Tibial nerve (tissue), 4 donors: ENCODE results near the gene TBC1D14. TPM values are rescaled to one million over a fixed set of nuclear protein-coding genes. Genes with fewer than 3 reads are reported as not detected.
"Not testable (repeated sequence)": the region's sequence is repeated elsewhere in the genome, so short reads cannot be mapped to it uniquely, and the experiment has no call there.

Source experiments
- DNase-seq, 2 donors: peaks; one replicate each; pipeline ENCODE4 v3.0.0-alpha.2; 2019; ENCODE audit warnings: low spot score in 2 of 2
- H3K27ac ChIP-seq, 4 donors: fragments of 200-600 bp; sonication (generic) in 3 of 4; one replicate each; pipeline ENCODE4 v1.5.1; 2017 to 2019; ENCODE audit warnings: mild to moderate bottlenecking in 1 of 4
- H3K27me3 ChIP-seq, 2 donors: fragments of 200-600 bp; sonication (generic) in 1 of 2; one replicate each; pipeline versions ENCODE4 v1.5.1 to v1.6.0; 2017 to 2019
- H3K36me3 ChIP-seq, 3 donors: fragments of 200-600 bp; sonication (generic); one replicate each; pipeline ENCODE4 v1.5.1; 2018 to 2019
- H3K4me1 ChIP-seq, 4 donors: fragments of 200-600 bp; sonication (generic) in 3 of 4; one replicate each; pipeline ENCODE4 v1.5.1; 2017 to 2019
- H3K4me3 ChIP-seq, 4 donors: fragments of 200-600 bp; sonication (generic) in 3 of 4; one replicate each; pipeline ENCODE4 v1.5.1; 2017 to 2019; ENCODE audit warnings: mild to moderate bottlenecking in 1 of 4, moderate library complexity in 1 of 4
- H3K9me3 ChIP-seq, 4 donors: fragments of 200-600 bp; sonication (generic) in 3 of 4; one replicate each; pipeline ENCODE4 v1.5.1; 2017 to 2019
- CTCF ChIP-seq, 5 experiments: fragments of 200-600 bp in 3 of 5; fragments of 450-650 bp in 2 of 5; sonication (generic) in 3 of 5; IDR thresholded peaks; one replicate each; pipeline ENCODE4 v1.5.1; 2016 to 2019; ENCODE audit warnings: antibody characterized with exemption in 5 of 5, mild to moderate bottlenecking in 3 of 5, moderate library complexity in 2 of 5
- EP300 ChIP-seq, 2 donors: sonication (generic); formaldehyde crosslinking; IDR thresholded peaks; one replicate each; pipeline ENCODE4 v1.6.1; 2017; ENCODE audit warnings: antibody characterized with exemption in 2 of 2, mild to moderate bottlenecking in 1 of 2
- POLR2A ChIP-seq, 2 donors: fragments of 450-650 bp; IDR thresholded peaks; one replicate each; pipeline ENCODE4 v1.6.1; 2017; ENCODE audit warnings: antibody characterized with exemption in 2 of 2, mild to moderate bottlenecking in 2 of 2, moderate library complexity in 2 of 2
- WGBS, 2 donors: methylation state at CpG; one replicate each; pipeline ENCODE4 v1.1.5; 2018; 5-methylcytosine and 5-hydroxymethylcytosine counted together
- total RNA-seq, 4 donors: library from RNA; depleted of rRNA; stranded (reverse); fragments of >200 nt; gene quantifications; one replicate each; pipeline ENCODE4 v1.1.0, GENCODE V29; 2016

TBC1D14 gene
- total RNA-seq, 4 donors from 2014 or later = 46.9 to 65.7 (median 51.3) TPM

DNA sequence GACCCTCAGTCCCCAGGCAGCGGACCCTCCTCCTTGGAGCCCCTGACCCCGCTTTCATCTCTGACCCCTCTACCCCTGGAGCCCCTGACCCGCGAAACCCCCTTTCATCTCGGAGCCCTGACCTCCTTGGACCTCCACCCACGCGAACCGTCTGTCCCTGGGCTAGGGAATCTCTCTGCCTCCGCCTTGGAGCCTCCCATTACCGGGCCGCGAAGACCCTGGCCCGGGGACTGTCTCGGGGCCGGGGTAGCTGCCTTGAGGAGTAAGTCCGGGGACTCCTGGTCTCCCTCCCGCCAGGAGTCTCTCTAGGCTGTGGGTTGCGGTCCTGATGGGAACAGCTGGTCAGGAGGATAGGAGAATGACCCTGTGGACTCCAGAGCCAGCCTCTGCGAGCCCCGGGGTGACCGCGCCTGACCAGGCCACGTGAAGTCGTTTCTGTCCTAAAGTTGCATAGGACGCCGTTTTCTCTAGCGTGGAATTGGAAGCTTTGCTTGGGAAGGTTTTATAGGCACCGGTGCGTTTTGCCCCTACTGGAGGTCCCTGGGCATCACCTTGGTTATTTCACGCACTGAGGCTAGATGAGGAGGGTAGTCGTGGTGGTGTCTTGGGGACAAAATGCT, 824 bp downstream of the TBC1D14 start:
- Histone ChIP-seq H3K4me1 (peaks cover 0 to 65% (median 16%) of the 10 kb centered on the region in 4 donors), H3K36me3 (no peaks in the 10 kb centered on the region), H3K9me3 (no peaks in the 10 kb centered on the region), H3K4me3 (peak overlapping the region; percentile 82 to 94 (median 84)), H3K27me3 (no peaks in the 10 kb centered on the region), H3K27ac (peak overlapping the region; percentile 55 to 100 (median 88))
- TF ChIP-seq EP300 (IDR thresholded peaks at IDR 0.05) (no peak), CTCF (IDR thresholded peaks at IDR 0.05) (no peak), POLR2A (IDR thresholded peaks at IDR 0.05) (no peak)
- DNase-seq = no peak
- 14 to 18% methylated on average over 31 of the region's 31 CpGs for WGBS, 2 donors

- TF ChIP-seq CTCF (IDR thresholded peaks at IDR 0.05) (no peak), EP300 (IDR thresholded peaks at IDR 0.05) (no peak), POLR2A (IDR thresholded peaks at IDR 0.05) (no peak)
- 87 to 91% methylated on average over 15 of the region's 15 CpGs for WGBS, 2 donors
- DNase-seq = no peak
- H3K36me3 ChIP-seq = no peaks in the 10 kb centered on the region
- no peaks in the 10 kb centered on the region for H3K9me3 ChIP-seq
- peak overlapping the region; percentile 55 to 100 (median 88) for H3K27ac ChIP-seq
- H3K4me1 ChIP-seq = peaks cover 0 to 71% (median 19%) of the 10 kb centered on the region in 4 donors
- peak overlapping the region; percentile 82 to 94 (median 84) for H3K4me3 ChIP-seq
- H3K27me3 ChIP-seq = no peaks in the 10 kb centered on the region
Observed at GRCh38 chr4:6910960-6911874, 1.6 kb downstream of the TBC1D14 start.

DNA sequence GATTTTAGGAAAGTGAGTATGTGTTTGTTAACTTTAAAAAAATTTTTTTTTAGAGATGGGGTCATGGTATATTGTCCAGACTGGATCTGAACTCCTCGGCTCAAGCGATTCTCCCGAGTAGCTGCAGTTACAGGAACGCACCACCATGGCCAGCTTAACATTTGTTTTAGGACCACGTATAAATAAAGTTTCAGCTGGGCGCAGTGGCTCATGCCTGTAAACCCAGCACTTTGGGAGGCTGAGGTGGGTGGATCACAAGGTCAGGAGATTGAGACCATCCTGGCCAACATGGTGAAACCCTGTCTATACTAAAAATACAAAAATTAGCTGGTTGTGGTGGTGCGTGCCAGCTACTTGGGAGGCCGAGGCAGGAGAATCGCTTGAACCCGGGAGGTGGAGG, 2.3 kb downstream of the TBC1D14 start:
- Histone ChIP-seq H3K4me1 (peaks cover 0 to 78% (median 26%) of the 10 kb centered on the region in 4 donors), H3K27ac (peak overlapping the region in 1 of 4 donors; percentile 44), H3K4me3 (peak overlapping the region in 1 of 4 donors; percentile 94)
- H3K36me3 ChIP-seq, H3K27me3 ChIP-seq, H3K9me3 ChIP-seq, DNase-seq: not testable (repeated sequence)
- 85 to 86% methylated on average over 10 of the region's 10 CpGs for WGBS, 2 donors

DNA sequence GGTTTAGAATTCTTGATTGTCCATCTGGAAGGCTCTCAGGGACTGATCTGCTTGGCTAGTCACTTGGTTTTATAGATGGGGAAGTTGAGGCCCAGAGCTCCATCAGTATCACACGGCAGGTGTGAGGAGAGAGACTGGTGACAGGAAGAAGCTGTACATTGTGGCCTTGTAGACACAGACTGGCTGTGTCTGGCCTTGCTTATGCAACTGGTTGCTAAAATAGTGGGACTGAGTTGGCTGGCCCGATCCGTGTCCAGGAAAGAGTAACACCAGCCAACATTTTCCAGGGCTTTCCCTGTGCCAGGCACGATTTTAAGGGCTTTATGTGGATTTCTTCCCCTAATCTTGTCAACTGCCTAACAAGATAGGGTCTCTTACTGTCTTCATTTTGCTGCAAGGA, 2.8 kb downstream of the TBC1D14 start:
- H3K4me1 ChIP-seq = peaks cover 0 to 82% (median 32%) of the 10 kb centered on the region in 4 donors
- H3K4me3 ChIP-seq = no peak overlapping the region
- H3K9me3 ChIP-seq = no peaks in the 10 kb centered on the region
- H3K27ac ChIP-seq = peak overlapping the region in 2 of 4 donors; percentile 43 to 48
- WGBS, 2 donors = 50 to 58% methylated on average over 4 of the region's 4 CpGs
- TF ChIP-seq CTCF (IDR thresholded peaks at IDR 0.05) (no peak), EP300 (IDR thresholded peaks at IDR 0.05) (peak in 1 of 2 donors; percentile 50)
- H3K27me3 ChIP-seq = no peaks in the 10 kb centered on the region
- DNase-seq = no peak
- no peaks in the 10 kb centered on the region for H3K36me3 ChIP-seq

- TF ChIP-seq EP300 (IDR thresholded peaks at IDR 0.05) = no peak
- no peak for TF ChIP-seq CTCF (IDR thresholded peaks at IDR 0.05)
- TF ChIP-seq POLR2A (IDR thresholded peaks at IDR 0.05) = no peak
- no peaks in the 10 kb centered on the region for H3K27me3 ChIP-seq
- peaks cover 0 to 82% (median 33%) of the 10 kb centered on the region in 4 donors for H3K4me1 ChIP-seq
- peak overlapping the region in 1 of 4 donors; percentile 6 for H3K27ac ChIP-seq
- H3K36me3 ChIP-seq = no peaks in the 10 kb centered on the region
- H3K9me3 ChIP-seq = no peaks in the 10 kb centered on the region
- no peak for DNase-seq
- no peak overlapping the region for H3K4me3 ChIP-seq
- 93 to 94% methylated on average over 6 of the region's 6 CpGs for WGBS, 2 donors
Observed at GRCh38 chr4:6913350-6913905, 3.8 kb downstream of the TBC1D14 start.
